Measurements from ENCODE around the gene PCNX3. TPM values are rescaled to one million over a fixed set of nuclear protein-coding genes. Genes with fewer than 3 reads are reported as not detected.

PCNX3 gene
- total RNA-seq, 1 experiment from 2014 or later: 50.4 TPM

GRCh38 chr11:65588199-65589054 lies 27.1 kb upstream of the PCNX3 start:
- peak overlapping the region; percentile 42 for H3K4me2 ChIP-seq (ENCODE audit: low read length)
- no peak overlapping the region for H2AFZ ChIP-seq (ENCODE audit: low read depth, low read length, poor library complexity, severe bottlenecking)
- TF ChIP-seq CTCF (IDR thresholded peaks at IDR 0.05 in 2 of 3, conservative IDR thresholded peaks at IDR 0.05 in 1 of 3; ENCODE audit: borderline replicate concordance in 1 of 3, insufficient read depth in 1 of 3, low read depth in 2 of 3, low read length in 2 of 3) (peak; percentile 58 to 77 (median 72); a peak in 5 of 6 replicates), SIN3A (IDR thresholded peaks at IDR 0.05; ENCODE audit: low read depth) (no peak), EZH2phosphoT487 (IDR thresholded peaks at IDR 0.05; ENCODE audit: borderline replicate concordance) (no peak), RAD21 (IDR thresholded peaks at IDR 0.05; ENCODE audit: low read depth) (peak; percentile 68), ELF1 (IDR thresholded peaks at IDR 0.05; ENCODE audit: borderline replicate concordance, low read depth) (no peak), CEBPB (IDR thresholded peaks at IDR 0.05; ENCODE audit: low read depth) (no peak)
- H4K20me1 ChIP-seq (ENCODE audit: insufficient read depth): no peaks in the 10 kb centered on the region
- intact Hi-C loops (cut with micrococcal nuclease): no loop called here
- H3K79me2 ChIP-seq (ENCODE audit: insufficient read depth, low read length): no peaks in the 10 kb centered on the region
- peak overlapping the region; percentile 59 for H3K27ac ChIP-seq (ENCODE audit: low read depth, low read length)
- no peaks in the 10 kb centered on the region for H3K9me3 ChIP-seq (ENCODE audit: control insufficient read depth in 1 of 2, insufficient read depth in 1 of 2, low read depth in 1 of 2, low read length in 2 of 2)
- H3K9me2 ChIP-seq (ENCODE audit: insufficient read depth): no peaks in the 10 kb centered on the region
- H3K9ac ChIP-seq (ENCODE audit: low read length): peak overlapping the region; percentile 30
- no peaks in the 10 kb centered on the region for H3K27me3 ChIP-seq (ENCODE audit: insufficient read depth, low read length)
- peaks cover 14 to 25% of the 10 kb centered on the region in 2 experiments for H3K4me1 ChIP-seq (ENCODE audit: control insufficient read depth in 1 of 2, insufficient read depth in 2 of 2, low read length in 2 of 2)
- ChIA-PET POLR2A (interaction anchor here (1.0 kb wide), 1 partner anchor 81 kb away, joined by 3 read pairs; no protein-coding TSS in a partner anchor), RAD21 (ENCODE audit: low non-redundant PET in 1 of 2, low total read pairs in 2 of 2, uncharacterized antibody in 2 of 2, unreplicated experiment in 2 of 2) (interaction anchor here in 1 of 2 experiments (1.1 kb wide), 1 partner anchor 11 kb away, joined by 4 read pairs; no protein-coding TSS in a partner anchor), CTCF (interaction anchor here (0.9 to 1.3 kb wide), 4 partner anchors 11 to 78 kb away, joined by 3 to 5 read pairs (median 4); no protein-coding TSS in a partner anchor)
- no TSS peak for BruUV-seq (replicated peaks)
- H3K36me3 ChIP-seq (ENCODE audit: control insufficient read depth in 1 of 2, insufficient read depth in 2 of 2, low read length in 2 of 2): no peaks in the 10 kb centered on the region; a peak in 1 of 4 replicates
- DNase-seq (ENCODE audit: low read depth, low spot score): no peak
- ATAC-seq: peak; percentile 89
- H3K4me3 ChIP-seq (replicated peaks in 1 of 2; ENCODE audit: low read depth in 1 of 2, low read length in 2 of 2): no peak overlapping the region

Data from HCT116 (cell line).